HG02798 (cell line): ENCODE measurements around the gene IL18.
"Not testable (repeated sequence)": the region's sequence is repeated elsewhere in the genome, so short reads cannot be mapped to it uniquely, and the experiment has no call there.

Experiments used
- ATAC-seq: cut with Tn5 transposase; IDR thresholded peaks from one replicate; pipeline ENCODE4 v1.9.1; 2021; ENCODE audit warnings: mild to moderate bottlenecking; ENCODE audit not compliant: unreplicated experiment, poor library complexity

IL18 gene

DNA sequence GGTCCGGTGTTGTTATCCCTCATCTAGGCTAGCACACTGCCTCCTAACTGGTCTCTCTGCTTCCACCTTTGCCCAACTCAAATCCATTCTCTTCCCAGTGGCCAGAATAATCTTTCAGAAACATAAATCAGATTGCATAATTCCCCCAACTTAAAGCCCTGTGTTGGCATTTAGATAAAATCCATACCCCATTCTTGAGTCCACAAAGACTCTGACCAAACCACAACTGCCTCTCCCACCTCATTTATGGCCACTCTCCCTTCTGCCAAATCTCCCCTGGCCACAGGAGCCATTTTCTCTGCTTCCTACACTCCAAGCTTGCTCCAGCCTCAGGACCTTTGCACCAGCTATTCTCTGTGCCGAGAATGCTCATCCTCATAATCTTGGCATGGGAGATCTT is 36.8 kb downstream of the IL18 start:
- no peak for ATAC-seq

- ATAC-seq = no peak
Measured at GRCh38 chr11:112123129-112123528, 40.8 kb downstream of the IL18 start.

DNA sequence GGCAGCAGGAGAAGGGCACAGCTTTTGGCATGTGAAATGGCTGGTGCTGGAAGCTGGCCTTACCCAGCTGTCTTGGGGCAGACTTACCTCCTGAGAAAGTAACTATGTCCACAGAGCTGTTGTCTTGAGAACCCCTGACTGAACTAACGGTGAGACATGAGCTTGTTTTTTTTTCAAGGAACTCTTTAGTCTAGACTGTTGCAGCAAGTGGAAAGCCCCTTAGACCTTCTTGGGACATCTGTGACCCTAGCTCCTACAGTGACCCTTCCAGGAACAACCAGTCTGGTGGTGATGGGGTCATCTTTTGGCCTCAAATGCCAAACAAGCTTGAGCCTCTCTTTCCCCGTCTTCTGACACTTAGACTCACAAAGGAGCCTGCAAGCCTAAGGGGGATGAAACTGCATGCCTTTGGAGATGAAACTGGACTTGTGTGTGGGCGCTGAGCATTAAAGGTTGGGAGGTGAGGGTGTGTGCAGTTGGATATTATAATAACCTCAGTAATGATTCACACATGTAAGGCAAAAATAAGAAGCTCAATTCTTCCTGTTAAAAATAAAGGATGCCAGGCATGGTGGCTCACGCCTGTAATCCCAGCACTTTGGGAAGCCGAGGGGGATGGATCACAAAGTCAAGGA is 41.8 kb downstream of the IL18 start:
- ATAC-seq = no peak

GRCh38 chr11:112118176-112118575 is 45.7 kb downstream of the IL18 start:
- no peak for ATAC-seq

DNA sequence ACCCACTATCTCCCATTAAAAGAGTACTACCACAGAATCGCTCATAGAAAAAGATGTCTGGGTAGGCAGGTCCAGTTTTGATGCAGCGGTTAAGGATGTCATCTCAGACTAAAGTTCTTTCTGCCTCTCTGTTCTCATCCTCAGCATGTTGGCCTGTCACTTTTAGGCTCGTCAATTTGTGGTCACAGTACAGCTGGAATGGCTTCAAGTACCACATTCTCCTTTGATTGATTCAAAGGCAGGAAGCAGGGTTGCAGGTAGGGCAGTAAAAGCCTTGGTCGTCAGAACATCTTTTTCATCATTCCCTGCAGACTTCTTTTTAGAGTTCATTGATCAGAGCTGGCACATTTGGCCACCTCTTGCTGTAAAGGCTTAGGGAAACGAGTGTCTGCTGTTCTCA is 48.5 kb downstream of the IL18 start:
- no peak for ATAC-seq

GRCh38 chr11:112114460-112114859 is 49.4 kb downstream of the IL18 start:
- no peak for ATAC-seq

GRCh38 chr11:112113539-112114457 is 50.1 kb downstream of the IL18 start:
- peak; percentile 60 for ATAC-seq

DNA sequence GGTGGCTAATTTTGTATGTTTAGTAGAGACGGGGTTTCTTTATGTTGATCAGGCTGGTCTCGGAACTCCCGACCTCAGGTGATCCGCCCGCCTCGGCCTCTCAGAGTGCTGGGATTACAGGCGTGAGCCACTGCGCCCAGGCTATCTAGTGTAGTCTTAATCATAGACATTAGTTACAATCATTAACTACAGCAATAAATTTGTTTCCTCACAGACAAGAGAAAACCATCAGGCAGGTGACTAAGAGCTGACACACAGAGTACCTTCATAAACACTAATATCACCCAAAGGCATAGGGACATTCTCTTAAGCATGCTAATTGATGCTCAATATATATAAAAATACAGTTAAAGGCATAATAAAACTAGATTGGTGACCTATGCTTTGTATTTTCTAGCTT is 57.8 kb downstream of the IL18 start:
- no peak for ATAC-seq

- no peak for ATAC-seq
Measured at GRCh38 chr11:112103446-112103845, 60.4 kb downstream of the IL18 start.

DNA sequence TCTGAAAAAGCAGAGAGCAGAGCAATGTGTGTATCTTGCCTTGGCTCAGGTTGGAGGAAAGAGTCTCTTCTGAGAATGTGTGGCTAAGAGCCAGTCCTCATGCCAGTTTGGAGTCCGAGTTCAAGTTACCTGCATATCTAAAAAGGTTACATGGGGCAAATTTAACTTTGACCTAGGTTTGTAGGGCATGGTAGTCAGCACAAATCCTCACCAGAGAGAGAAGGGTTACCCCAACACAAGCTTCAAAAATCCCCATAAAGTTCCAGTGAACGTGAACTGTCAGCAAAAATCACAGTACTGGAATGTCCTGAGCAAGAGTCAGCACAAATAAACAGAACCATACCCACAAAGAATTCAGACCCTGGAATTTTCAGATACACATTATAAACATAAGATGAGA is 63.4 kb downstream of the IL18 start:
- ATAC-seq = no peak

- ATAC-seq = no peak
Measured at GRCh38 chr11:112097734-112098528, 66.0 kb downstream of the IL18 start.

DNA sequence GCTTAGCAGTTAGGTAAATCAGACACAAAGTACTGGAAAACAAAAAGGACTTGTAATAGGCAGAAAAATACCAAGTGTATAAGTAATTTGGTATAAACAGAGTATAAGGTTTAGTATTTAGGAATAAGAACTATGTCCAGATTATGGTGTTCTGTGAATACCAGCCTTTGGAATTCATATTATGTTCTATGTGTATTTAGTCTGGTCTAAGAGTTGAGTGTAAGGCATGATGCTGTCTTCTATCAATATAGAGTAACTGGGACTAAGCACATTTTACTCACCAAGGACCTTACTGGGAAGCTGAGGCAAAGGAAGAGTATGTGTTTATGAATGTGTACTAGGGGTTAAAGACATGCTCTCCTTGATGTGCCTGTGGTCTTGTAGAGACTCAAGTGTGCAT is 67.7 kb downstream of the IL18 start:
- ATAC-seq = no peak

GRCh38 chr11:112095302-112095701 is 68.6 kb downstream of the IL18 start:
- ATAC-seq = not testable (repeated sequence)
